Activated CD4-positive, alpha-beta T cell treated with anti-CD3 and anti-CD28 coated beads, Interleukin-2, Interleukin-6, amounts not matched to agents 100 ng/mL and 50 ng/mL, durations not matched to agents 16 hours and 8 hours (primary cell): Measurements from ENCODE around the gene FBXL5.

ENCODE experiments used
- DNase-seq: peaks from one replicate; pipeline ENCODE4 v3.0.0-alpha.2; 2020

FBXL5 gene

GRCh38 chr4:15655223-15656037 lies at the start of gene FBXL5:
Gene FBXL5 (minus strand): TSS chr4:15655357. CDS start chr4:15655287, 70 bp downstream.
- peak; percentile 88 for DNase-seq

GRCh38 chr4:15704129-15704528 lies 49.0 kb upstream of the FBXL5 start:
- no peak for DNase-seq

GRCh38 chr4:15703439-15703838 lies 48.3 kb upstream of the FBXL5 start:
- no peak for DNase-seq

- peak; percentile 51 for DNase-seq
Observed at GRCh38 chr4:15702941-15703403, 47.8 kb upstream of the FBXL5 start, which contains the start of gene BST1. Gene BST1 (plus strand): TSS chr4:15703065. CDS start chr4:15703145, 80 bp downstream.

GRCh38 chr4:15696866-15697265 lies 41.7 kb upstream of the FBXL5 start:
- DNase-seq, result no peak

- no peak for DNase-seq
Observed at GRCh38 chr4:15695729-15696128, 40.6 kb upstream of the FBXL5 start.

- DNase-seq, result no peak
Observed at GRCh38 chr4:15695240-15695699, 40.1 kb upstream of the FBXL5 start.

GRCh38 chr4:15694431-15694830 lies 39.3 kb upstream of the FBXL5 start:
- no peak for DNase-seq

GRCh38 chr4:15692602-15693001 lies 37.4 kb upstream of the FBXL5 start:
- no peak for DNase-seq

GRCh38 chr4:15691346-15692135 lies 36.4 kb upstream of the FBXL5 start:
- DNase-seq, result no peak

GRCh38 chr4:15690020-15690809 lies 35.1 kb upstream of the FBXL5 start:
- DNase-seq, result no peak

GRCh38 chr4:15689540-15689939 lies 34.4 kb upstream of the FBXL5 start:
- no peak for DNase-seq

- DNase-seq, result no peak
Observed at GRCh38 chr4:15688051-15688450, 32.9 kb upstream of the FBXL5 start.

GRCh38 chr4:15684498-15684897 lies 29.3 kb upstream of the FBXL5 start:
- DNase-seq, result no peak

GRCh38 chr4:15683143-15683495 lies 28.0 kb upstream of the FBXL5 start:
- DNase-seq, result no peak

- DNase-seq, result peak; percentile 8
Observed at GRCh38 chr4:15682242-15683142, 27.3 kb upstream of the FBXL5 start.

- DNase-seq, result peak; percentile 99
Observed at GRCh38 chr4:15681372-15682241, 26.4 kb upstream of the FBXL5 start, which contains the start of gene FAM200B. Gene FAM200B (plus strand): TSS chr4:15681827. CDS start chr4:15686978, 5,151 bp downstream.

- DNase-seq, result no peak
Observed at GRCh38 chr4:15681067-15681371, 25.9 kb upstream of the FBXL5 start.

GRCh38 chr4:15677507-15677988 lies 22.4 kb upstream of the FBXL5 start:
- no peak for DNase-seq

- no peak for DNase-seq
Observed at GRCh38 chr4:15676899-15677298, 21.7 kb upstream of the FBXL5 start.

GRCh38 chr4:15676039-15676438 lies 20.9 kb upstream of the FBXL5 start:
- no peak for DNase-seq
